HG03520 (cell line): ENCODE results near the gene THEM5.
"Not testable (repeated sequence)": the region's sequence is repeated elsewhere in the genome, so short reads cannot be mapped to it uniquely, and the experiment has no call there.

Experiments
- ATAC-seq: cut with Tn5 transposase; IDR thresholded peaks from one replicate; pipeline ENCODE4 v1.9.1; 2021; ENCODE audit warnings: mild to moderate bottlenecking, moderate library complexity; ENCODE audit not compliant: unreplicated experiment

THEM5 gene, protein sequence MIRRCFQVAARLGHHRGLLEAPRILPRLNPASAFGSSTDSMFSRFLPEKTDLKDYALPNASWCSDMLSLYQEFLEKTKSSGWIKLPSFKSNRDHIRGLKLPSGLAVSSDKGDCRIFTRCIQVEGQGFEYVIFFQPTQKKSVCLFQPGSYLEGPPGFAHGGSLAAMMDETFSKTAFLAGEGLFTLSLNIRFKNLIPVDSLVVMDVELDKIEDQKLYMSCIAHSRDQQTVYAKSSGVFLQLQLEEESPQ

DNA sequence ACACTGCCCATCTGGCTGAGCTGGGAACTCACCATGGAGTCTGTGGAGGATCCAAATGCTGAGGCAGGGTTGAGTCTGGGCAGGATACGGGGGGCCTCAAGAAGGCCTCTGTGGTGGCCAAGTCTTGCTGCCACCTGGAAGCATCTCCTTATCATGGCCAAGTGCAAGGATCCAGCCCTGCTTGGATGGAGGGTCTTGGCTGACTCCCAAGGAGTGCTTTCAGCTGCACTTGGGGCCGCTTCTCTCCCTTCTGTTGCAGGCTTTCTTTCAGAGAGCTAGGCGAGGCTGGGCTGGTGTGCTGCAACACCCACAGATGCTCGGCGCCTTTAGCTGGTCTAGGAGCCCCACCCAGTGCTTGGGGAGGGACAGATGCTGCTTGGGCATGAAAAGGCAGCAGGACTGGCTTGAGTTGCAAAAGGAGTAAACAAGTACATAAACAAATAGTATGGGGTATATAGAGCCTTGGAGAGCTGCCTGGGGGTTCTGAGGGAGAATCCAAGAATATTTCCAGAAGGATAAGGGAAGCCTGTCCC lies at the start of gene THEM5:
Gene THEM5 (minus strand): TSS at position 302 of the 533 bp plus-strand sequence. CDS start 147 bp downstream, at position 155.
- no peak for ATAC-seq

DNA sequence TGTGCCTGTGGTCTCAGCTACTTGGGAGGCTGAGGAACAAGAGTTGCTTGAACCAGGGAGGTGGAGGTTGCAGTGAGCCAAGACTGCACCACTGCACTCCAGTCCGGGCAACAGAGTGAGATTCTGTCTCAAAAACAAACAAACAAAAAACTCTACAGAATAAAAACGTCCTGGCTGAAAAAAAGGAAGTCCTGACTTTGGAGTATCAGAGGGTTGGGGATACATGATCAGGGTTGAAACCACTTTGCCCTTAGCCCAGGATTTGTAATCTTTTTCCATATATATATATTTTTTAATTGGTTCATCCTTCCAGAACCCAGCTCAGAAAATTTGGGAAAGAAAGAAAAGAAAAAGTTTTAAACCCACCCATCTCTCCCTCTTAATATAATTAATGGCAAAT lies 49.3 kb upstream of the THEM5 start:
- no peak for ATAC-seq

DNA sequence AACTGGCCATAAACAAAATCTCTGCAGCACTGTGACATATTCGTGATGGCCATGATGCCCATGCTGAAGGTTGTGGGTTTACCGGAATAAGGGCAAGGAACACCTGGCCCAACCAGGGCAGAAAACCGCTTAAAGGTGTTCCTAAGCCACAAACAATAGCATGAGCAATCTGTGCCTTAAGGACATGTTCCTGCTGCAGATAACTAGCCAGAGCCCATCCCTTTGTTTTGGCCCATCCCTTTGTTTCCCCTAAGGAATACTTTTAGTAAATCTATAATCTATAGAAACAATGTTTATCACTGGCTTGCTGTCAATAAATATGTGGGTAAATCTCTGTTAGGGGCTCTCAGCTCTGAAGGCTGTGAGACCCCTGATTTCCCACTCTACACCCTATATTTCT lies 47.3 kb upstream of the THEM5 start:
- not testable (repeated sequence) for ATAC-seq

DNA sequence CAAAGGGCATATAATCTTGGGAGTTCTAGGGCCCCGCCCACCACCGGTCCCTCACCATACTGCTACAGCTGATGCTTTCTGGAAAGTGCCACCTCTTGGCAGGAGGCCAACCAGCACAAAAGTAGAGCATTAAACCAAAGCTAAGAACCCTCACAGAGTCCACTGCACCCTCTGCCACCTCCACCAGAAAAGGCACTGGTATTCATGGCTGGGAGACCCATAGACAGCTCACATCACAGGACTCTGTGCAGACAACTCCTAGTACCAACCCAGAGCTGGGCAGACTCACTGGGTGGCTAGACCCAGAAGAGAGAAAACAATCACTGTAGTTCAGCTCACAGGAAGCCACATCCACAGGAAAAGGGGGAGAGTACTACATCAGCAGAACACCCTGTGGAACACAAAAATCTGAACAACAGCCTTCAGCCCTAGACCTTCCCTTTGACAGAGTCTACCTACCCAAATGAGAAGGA lies 45.0 kb upstream of the THEM5 start:
- ATAC-seq, result no peak

DNA sequence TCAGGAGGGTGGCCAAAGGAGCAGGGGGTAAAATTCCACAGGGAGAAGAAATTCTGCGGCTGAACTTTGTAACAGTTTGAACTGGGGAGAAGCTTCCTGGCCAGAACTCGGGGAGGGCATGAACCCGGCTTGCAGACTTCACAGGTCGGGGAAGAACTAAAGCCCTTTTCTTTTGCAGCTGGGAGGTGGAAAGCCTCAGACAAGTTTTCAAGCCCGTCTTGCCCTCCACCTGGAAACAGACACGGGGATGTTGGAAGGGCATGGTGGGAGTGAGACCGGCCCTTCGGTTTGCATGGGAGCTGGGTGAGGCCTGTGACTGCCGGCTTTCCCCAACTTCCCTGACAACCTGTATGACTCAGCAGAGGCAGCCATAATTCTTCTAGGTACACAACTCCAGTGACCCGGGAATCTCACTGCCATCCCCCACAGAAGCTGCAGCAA lies 44.5 kb upstream of the THEM5 start:
- ATAC-seq, result no peak

DNA sequence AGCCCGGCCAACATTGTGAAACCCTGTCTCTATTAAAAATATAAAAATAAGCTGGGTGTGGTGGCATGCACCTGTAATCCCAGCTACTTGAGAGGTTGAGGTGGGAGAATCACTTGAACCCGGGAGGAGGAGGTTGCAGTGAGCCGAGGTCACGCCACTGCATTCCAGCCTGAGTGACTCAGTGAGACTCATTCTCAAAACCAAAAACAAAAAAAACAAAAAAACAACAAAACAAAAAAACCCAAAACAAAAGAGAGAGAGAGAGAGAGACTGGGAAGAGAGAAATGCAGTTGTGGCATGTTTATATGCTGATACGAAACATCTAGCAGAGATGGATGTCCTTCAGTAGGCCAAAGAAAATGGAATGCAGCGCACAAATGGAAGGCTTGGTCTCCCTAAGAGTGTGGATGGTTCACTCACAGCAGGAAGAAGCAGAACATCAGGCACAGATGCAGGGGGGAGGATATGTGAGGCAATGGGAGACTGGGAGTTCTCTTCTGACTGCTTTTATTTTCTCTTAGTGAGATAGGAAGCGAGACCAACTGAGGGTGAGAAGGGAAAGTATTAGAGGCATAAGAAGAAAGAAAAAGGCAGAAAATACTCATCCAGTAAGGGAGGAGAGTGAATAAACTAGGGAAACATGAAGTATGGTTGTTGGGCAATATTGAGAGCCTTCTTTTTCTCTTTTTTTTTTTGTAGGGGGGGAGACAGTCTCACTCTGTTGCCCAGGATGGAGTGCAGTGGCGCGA lies 39.8 kb upstream of the THEM5 start:
- no peak for ATAC-seq

DNA sequence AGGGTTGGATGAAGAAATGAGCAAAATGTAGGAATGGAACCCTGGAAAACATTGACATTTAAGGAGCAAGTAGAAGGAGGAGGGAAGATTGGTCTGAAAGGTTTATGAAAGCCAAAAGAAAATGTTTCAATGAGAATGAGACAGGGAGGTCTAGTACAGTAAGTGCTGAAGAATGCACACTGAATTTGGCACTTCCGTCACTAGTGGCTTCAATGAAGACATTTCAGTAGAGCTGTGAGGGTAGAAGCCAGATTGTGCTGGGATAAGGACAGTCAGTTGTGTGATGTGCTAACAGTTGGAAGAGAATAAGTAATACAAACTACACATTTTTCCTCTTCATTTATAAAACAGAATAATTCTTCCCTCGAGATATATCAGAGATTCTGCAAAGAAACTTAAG lies 38.7 kb upstream of the THEM5 start:
- ATAC-seq, result no peak

DNA sequence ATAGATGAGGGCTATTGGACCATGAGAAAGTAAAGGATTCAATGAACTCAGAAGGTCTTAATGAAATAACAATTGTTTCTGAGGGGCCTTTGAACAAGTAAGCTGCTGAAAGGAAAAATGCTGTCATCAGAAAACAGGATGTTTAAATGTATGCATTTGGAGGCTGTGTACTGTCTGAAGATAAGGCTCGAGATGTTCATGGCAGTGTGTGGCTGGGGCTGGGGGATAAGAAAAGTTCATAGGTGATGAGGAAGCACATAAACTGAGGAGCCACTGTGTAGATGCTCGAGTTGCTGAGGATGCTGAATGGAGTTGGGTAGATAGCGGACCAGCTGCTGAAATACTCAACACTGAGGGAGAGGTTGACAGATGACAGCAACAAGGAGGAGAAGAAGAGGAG lies 38.0 kb upstream of the THEM5 start:
- ATAC-seq, result no peak

DNA sequence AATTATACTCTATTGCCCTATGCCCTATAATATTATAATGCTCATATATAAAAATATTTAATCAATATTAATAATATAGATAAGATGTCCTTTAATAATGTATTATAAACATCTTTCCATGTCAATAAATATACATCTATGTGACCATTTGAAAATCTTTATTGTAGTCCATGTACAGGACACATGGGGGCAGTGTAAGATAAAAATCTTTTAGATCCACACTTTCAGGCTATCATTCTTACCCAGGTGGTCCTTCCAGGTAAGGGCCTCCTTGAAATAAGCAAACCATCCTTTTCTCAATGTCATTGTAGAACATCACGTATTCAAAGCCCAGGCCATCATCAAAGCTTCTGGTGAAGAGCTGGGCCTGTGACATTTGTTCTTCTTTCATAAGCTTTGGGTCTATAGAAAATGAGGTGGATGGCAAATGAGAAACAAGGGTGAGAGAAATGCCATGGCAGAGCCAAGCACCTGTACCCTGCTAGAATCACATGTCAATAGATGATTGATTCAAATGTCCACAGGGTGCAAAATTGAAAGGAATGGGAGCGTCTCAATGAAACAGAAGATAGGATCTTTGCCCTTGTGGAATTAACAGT lies 35.6 kb upstream of the THEM5 start:
- no peak for ATAC-seq

DNA sequence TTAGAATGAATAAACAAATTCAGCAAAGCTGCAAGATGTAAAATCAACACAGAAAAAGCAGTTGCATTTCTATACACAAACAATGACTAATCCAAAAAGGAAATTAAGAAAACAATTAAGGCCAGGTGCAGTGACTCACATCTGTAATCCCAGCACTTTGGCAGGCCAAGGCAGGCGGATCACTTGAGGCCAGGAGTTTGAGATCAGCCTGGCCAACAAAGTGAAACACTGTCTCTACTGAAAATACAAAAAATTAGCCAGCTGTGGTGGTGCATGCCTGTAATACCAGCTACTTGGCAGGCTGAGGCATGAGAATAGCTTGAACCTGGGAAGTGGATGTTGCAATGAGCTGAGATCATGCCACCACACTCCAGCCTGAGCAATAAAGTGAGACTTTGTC lies 33.5 kb upstream of the THEM5 start:
- ATAC-seq, result no peak

DNA sequence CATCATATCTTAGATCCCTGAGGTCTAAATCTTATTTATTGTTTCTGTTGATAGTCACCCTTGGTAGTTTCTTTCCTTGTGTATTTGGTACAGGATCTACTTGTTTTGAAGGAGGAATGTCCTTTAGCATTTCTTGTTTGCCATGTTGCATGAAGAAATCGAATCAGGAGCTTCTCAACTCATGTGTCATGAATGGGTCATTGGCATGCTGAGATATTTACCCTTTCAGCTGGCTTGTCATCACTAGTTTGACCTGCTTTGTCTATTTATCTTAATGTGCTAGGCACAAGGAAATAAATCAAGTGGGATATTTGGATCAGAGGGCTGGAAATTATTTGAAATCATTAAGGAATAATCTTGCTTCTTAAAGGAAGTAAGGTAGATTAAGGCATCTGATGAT lies 32.0 kb upstream of the THEM5 start:
- ATAC-seq, result no peak

DNA sequence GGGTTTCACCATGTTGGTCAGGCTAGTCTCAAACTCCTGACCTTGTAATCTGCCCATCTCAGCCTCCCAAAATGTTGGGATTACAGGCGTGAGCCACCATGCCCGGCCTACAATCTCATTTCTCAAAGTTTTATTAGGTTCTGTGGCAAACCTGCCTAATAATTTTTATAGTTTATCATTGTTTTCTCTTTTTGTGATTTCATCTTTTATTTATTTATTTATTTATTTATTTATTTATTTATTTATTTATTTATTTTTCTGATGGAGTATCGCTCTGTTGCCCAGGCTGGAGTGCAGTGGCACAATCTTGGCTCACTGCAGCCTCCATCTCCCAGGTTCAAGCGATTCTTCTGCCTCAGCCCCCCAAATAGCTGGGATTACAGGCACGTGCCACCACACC lies 31.4 kb upstream of the THEM5 start:
- ATAC-seq, result not testable (repeated sequence)

DNA sequence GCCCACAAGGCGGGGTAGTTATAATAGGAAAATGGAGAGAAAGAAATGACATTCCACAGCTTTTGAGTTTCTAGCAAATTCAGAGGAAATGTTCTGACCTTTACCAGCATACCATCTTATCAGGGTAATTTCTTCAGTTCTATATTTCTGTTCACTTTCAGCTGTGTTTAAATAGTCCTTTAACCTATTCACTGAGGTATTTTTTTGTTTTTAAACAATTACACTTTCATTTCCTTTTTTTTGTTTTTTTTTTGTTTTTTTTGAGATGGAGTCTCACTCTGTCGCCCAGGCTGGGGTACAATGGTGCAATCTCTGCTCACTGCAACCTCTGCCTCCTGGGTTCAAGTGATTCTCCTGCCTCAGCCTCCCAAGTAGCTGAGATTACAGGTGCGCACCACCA lies 30.9 kb upstream of the THEM5 start:
- not testable (repeated sequence) for ATAC-seq

DNA sequence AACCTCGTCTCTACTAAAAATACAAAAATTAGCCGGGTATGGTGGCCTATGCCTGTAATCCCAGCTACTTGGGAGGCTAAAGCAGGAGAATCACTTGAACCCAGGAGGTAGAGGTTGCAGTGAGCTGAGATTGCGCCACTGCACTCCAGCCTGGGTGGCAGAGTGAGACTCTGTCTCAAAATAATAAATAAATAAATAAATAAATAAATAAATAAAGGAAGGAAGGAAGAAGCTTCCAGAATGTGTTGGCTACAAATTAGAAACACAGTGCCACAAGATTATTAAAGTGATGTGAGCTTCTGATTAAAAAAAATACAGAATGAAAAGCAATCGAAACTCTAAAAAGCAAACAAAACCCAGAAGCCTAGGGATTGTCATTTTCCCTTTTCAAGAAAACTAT lies 30.4 kb upstream of the THEM5 start:
- not testable (repeated sequence) for ATAC-seq

DNA sequence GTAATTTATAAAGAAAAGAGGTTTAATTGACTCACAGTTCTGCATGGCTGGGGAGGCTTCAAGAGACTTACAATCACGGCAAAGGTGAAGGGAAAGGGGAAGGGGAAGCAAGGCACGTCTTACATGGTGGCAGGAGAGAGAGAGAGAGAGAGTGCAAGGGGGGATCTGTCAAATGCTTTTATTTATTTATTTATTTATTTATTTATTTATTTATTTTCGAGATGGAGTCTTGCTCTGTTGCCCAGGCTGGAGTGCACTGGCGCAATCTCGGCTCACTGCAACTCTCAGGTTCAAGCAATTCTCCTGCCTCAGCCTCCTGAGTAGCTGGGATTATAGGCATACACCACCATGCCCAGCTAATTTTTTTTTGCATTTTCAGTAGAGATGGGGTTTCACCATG lies 29.4 kb upstream of the THEM5 start:
- ATAC-seq, result not testable (repeated sequence)

DNA sequence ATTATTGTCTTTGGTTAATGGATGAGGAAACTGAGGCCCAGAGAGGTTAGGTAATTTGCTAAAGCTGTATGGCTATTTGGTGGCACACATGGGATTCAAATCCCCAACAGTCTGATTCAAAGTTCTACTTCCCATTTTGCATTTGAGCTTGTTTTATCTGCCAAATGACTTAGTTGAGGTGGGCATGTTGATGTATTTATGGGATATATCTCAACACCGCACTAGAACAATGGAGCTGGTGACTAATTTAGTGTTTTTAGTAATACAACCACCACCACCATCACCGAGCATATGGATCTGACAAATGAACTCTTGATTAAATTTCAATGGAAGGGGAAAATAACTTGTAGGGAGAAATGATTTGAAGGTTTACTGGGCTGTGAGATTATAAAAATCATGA lies 29.0 kb upstream of the THEM5 start:
- no peak for ATAC-seq

DNA sequence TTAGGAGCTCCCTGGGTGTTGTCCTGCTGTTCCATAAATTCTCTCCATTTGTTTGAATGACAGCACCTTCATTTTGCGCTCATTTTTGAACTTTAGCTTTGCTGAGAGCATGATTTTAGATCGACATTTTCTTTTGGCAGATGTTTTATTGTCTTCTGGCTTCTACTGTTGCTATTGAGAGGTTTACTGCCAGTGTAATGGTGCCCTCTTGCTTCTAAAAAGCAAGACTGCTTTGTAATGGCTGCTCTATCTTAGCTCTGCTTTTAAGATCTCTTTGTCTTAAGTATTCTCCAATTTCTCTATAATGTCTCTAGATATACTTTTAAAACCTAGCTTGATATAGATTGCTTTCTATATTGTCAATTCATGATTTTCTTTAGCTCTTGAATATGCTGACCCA lies 28.0 kb upstream of the THEM5 start:
- ATAC-seq, result no peak

DNA sequence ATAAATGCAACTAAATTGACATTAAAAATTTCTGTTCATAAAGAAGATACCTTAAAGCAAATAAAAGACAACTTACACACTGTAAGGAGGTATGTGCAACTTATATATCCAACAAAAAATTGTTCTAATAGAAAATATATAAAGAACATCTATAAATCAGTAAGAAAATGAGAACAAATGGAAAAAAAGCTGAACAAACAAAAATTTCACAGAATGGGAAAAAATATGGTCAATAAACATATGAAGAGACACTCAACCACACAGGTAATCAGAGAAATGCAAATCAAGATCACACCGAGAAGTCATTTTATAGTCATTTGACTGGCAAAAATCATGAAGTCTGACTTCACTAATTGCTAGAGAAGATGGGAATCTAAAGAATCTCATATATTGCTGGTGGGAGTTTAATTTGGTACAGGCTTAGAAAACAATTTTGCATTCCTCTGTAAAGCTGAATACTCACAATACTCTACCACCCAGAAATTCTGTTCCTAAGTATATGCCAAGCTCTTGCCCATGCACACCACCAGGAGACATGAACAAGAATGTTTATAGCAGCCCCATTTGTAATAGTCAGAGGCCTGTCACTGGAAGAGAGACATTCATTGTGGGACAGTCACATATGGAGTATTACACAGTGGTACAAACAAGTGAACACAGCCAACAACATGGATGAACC lies 22.0 kb upstream of the THEM5 start:
- no peak for ATAC-seq

DNA sequence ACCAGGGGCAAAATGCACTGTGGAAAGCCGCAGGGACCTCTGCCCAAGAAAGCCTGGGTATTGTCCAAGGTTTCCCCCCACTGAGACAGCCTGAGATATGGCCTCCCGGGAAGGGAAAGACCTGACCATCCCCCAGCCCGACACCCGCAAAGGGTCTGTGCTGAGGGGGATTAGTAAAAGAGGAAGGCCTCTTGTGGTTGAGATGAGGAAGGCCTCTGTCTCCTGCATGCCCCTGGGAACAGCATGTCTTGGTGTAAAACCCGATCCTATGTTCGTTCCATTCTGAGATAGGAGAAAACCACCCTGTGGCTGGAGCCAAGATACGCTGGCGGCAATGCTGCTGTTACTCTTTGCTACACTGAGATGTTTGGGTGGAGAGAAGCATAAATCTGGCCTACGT lies 19.3 kb upstream of the THEM5 start:
- not testable (repeated sequence) for ATAC-seq

DNA sequence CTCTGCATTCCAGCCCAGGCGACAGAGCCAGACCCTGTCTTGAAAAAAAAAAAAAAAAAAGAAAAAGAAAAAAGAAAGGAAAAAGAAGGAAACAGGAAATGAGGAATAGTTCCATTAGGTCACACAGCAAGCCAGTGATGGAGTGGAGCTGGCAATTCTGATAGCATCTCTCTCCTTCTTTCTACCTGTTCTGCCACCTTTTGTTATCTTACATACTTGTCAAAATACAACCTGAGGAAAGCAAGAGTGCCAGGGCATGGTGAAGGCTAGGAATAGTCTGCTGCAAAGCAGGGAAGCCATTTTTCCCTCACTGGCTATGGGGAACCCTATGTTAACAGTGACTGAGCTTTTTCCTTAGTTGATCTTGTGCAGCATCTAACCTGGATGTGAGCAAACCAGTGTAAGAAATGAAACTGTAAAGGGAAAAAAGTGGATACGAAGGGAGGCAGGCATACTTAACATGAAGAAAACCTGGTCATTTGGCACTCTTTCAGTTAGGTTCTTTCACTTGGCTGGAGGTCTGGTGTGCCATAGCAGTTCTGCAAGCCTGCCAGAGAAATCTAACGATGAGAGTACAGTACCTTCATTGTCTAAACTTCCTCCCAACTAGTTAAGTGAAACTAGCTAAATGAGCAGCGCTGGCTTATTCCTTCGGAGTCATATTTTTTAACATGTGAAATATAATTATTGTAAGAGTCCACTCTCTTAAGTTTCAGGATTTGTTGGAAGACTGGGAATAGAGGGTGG lies 17.9 kb upstream of the THEM5 start:
- no peak for ATAC-seq
